ENCODE results near the gene PELI1.

DNA sequence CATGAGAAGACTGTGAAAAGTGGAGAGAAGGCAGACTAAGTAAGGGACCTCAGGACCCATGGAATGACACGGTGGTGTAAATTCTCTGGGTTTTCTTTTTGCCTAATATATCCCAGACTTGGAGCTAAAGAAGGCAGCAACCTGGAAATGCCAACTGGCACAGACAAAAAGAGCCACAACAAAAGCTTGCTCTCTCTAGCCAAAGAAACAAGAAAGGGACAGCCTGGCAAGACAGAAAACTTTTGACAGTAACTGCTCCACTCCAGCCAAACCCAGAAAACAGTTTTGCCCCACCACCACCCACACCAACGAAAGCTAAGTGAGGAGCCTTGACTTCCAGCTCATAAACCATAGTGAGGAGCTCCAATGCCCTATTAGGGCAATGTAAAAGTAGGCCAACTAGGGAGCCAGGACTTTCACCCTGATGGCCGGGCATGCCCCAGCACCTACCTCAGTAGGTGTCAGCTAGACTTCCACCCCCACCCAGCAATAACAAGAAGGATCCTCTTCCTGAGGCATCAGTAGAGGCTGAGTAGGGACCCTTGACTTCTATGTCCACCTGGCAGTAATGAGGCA, 35.5 kb downstream of the PELI1 start:
- TF ChIP-seq EZH2 (IDR thresholded peaks at IDR 0.05) = no peak
- TF ChIP-seq, protein P1, sequence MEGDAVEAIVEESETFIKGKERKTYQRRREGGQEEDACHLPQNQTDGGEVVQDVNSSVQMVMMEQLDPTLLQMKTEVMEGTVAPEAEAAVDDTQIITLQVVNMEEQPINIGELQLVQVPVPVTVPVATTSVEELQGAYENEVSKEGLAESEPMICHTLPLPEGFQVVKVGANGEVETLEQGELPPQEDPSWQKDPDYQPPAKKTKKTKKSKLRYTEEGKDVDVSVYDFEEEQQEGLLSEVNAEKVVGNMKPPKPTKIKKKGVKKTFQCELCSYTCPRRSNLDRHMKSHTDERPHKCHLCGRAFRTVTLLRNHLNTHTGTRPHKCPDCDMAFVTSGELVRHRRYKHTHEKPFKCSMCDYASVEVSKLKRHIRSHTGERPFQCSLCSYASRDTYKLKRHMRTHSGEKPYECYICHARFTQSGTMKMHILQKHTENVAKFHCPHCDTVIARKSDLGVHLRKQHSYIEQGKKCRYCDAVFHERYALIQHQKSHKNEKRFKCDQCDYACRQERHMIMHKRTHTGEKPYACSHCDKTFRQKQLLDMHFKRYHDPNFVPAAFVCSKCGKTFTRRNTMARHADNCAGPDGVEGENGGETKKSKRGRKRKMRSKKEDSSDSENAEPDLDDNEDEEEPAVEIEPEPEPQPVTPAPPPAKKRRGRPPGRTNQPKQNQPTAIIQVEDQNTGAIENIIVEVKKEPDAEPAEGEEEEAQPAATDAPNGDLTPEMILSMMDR (IDR thresholded peaks at IDR 0.05) = no peak
- TF ChIP-seq EZH2phosphoT487 (IDR thresholded peaks at IDR 0.05) = no peak

Data from neural progenitor cell (in vitro differentiated cells).